Measurements from ENCODE around the gene CYP2D6. TPM values are rescaled to one million over a fixed set of nuclear protein-coding genes. Genes with fewer than 3 reads are reported as not detected.

CYP2D6 gene
- total and polyA plus RNA-seq, 2 of the 13 experiments (the other 11 are each of a cell fraction or from before 2014, with no cell fraction given): 1.0 to 3.7 TPM

DNA sequence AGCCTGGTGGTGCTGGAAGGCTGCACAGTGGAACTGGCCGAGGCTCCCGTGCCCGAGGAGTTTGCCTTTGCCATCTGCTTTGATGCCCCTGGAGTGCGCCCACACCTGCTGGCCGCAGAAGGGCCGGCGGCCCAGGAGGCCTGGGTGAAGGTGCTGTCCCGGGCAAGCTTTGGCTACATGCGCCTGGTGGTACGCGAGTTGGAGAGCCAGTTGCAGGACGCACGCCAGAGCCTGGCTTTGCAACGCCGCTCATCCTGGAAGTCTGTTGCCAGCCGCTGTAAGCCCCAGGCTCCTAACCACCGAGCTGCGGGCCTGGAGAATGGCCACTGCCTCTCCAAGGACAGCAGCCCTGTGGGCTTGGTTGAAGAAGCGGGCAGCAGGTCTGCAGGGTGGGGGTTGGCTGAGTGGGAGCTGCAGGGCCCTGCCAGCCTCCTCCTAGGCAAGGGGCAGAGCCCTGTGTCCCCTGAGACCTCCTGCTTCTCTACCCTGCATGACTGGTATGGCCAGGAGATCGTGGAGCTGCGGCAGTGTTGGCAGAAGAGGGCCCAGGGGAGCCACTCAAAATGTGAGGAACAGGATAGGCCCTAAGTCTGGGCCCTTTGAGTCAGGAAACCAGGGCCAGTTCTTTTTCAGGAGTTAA lies 53.0 kb downstream of the CYP2D6 start:
- Histone ChIP-seq H3K79me2 (ENCODE audit: insufficient read depth, low read length) (peaks cover 11% of the 10 kb centered on the region), H3K9ac (ENCODE audit: insufficient read depth, low read depth, low read length) (no peak overlapping the region; the same call in 1 of the 2 replicates), H3K9me3 (ENCODE audit: low read length) (no peaks in the 10 kb centered on the region), H3K27me3 (ENCODE audit: control insufficient read depth in 1 of 2, insufficient read depth in 2 of 2, low read length in 2 of 2) (no peaks in the 10 kb centered on the region; a peak in 2 of 5 replicates), H3K36me3 (replicated peaks in 1 of 2; ENCODE audit: control insufficient read depth in 1 of 2, insufficient read depth in 2 of 2, low read length in 2 of 2) (peaks cover 0 to 7% of the 10 kb centered on the region in 2 experiments; a peak in 1 of 5 replicates), H3K4me2 (ENCODE audit: low read depth, low read length) (no peak overlapping the region), H3K4me1 (ENCODE audit: insufficient read depth, low read length) (peaks cover 27% of the 10 kb centered on the region), H2AFZ (ENCODE audit: low read length) (no peak overlapping the region), H3K27ac (ENCODE audit: extremely low read length, insufficient read depth, low read length) (no peak overlapping the region), H3K4me3 (replicated peaks in 1 of 3; ENCODE audit: insufficient read depth in 1 of 3, low read depth in 2 of 3, low read length in 3 of 3) (no peak overlapping the region), H4K20me1 (ENCODE audit: insufficient read depth, low read length) (no peaks in the 10 kb centered on the region)
- intact Hi-C loops (cut with micrococcal nuclease; ENCODE audit: unreplicated experiment): no loop called here
- DNase-seq (ENCODE audit: low spot score) (no peak), FAIRE-seq (no peak), ATAC-seq (no peak)
- in situ Hi-C loops (cut with HindIII; ENCODE audit: extremely low pct_ligation_motif_present, low pct_unique_long_range_greater_than_20kb): no loop called here
- TF ChIP-seq RXRA (CRISPR knock-in tag; IDR thresholded peaks at IDR 0.05) (0 out of 2 replicates have a peak, but pooled peaks have one; percentile 22), POLR2G (IDR thresholded peaks at IDR 0.05; ENCODE audit: low read depth, low read length) (no peak)
- no CpG with 5 or more reads among the region's 21 CpGs for WGBS (ENCODE audit: low lambda C conversion rate)
- BruUV-seq (replicated peaks): no TSS peak
- ChIA-PET CTCF (ENCODE audit: low intra/inter-chr PET ratio, low total read pairs) (no interaction called here), POLR2A (interaction anchor here (1.7 to 3.8 kb wide), 2 partner anchors 12 to 13 kb away, joined by 5 to 89 read pairs; partner anchors contain the start of gene NDUFA6)

DNA sequence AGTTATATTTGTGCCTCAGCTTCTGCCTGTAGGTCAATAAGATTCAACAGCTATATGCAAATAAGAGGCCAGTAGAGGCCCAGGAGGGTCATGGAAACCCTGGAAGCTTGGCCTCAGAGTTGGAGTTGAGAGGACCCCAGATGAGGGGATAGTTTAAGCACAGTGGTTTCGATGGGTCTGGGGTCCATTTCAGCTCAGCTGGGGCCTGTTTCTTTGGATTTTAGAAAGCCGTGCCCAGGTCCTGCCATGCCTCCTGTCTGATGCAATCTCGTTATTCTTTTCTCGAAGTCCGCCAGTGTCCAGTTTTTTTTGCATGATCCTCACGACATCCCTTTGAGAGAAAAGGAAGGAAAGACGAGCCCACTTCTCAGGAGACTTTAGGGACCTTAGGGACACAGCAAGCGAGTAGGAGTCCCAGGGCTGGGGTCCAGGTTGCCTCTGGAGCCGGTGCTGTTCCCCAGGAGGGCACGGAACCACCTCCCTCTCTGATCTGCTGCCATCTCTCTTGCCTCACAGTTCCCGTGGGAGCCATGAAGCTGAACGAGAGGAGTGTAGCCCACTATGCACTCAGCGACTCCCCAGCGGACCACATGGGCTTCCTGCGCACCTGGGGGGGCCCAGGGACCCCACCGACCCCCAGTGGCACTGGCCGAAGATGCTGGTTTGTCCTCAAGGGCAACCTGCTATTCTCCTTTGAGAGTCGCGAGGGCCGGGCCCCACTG lies 53.7 kb downstream of the CYP2D6 start:
- Histone ChIP-seq H3K27ac (ENCODE audit: extremely low read length, insufficient read depth, low read length) (no peak overlapping the region), H3K27me3 (ENCODE audit: control insufficient read depth in 1 of 2, insufficient read depth in 2 of 2, low read length in 2 of 2) (no peaks in the 10 kb centered on the region; a peak in 2 of 5 replicates), H3K4me1 (ENCODE audit: insufficient read depth, low read length) (peaks cover 34% of the 10 kb centered on the region), H3K9me3 (ENCODE audit: low read length) (no peaks in the 10 kb centered on the region), H3K9ac (ENCODE audit: insufficient read depth, low read depth, low read length) (no peak overlapping the region), H3K79me2 (ENCODE audit: insufficient read depth, low read length) (peaks cover 11% of the 10 kb centered on the region), H2AFZ (ENCODE audit: low read length) (no peak overlapping the region), H4K20me1 (ENCODE audit: insufficient read depth, low read length) (no peaks in the 10 kb centered on the region), H3K4me2 (ENCODE audit: low read depth, low read length) (no peak overlapping the region), H3K4me3 (replicated peaks in 1 of 3; ENCODE audit: insufficient read depth in 1 of 3, low read depth in 2 of 3, low read length in 3 of 3) (no peak overlapping the region), H3K36me3 (replicated peaks in 1 of 2; ENCODE audit: control insufficient read depth in 1 of 2, insufficient read depth in 2 of 2, low read length in 2 of 2) (0 out of 5 replicates have a peak, but pooled peaks cover 0 to 3% of the 10 kb centered on the region in 2 experiments)
- 63% methylated on average over 9 of the region's 20 CpGs for WGBS (ENCODE audit: low lambda C conversion rate)
- in situ Hi-C loops (cut with HindIII; ENCODE audit: extremely low pct_ligation_motif_present, low pct_unique_long_range_greater_than_20kb): no loop called here
- intact Hi-C loops (cut with micrococcal nuclease; ENCODE audit: unreplicated experiment): no loop called here
- DNase-seq (ENCODE audit: low spot score) (no peak), ATAC-seq (no peak), FAIRE-seq (no peak)
- no TSS peak for BruUV-seq (replicated peaks)
- ChIA-PET POLR2A (interaction anchor here (2.1 kb wide), 1 partner anchor 14 kb away, joined by 12 read pairs; the partner anchor contains the start of gene NDUFA6), CTCF (ENCODE audit: low intra/inter-chr PET ratio, low total read pairs) (no interaction called here)
- no peak for TF ChIP-seq ZNF773 (CRISPR knock-in tag; IDR thresholded peaks at IDR 0.05; ENCODE audit: borderline replicate concordance)
- TF ChIP-seq KMT2B (CRISPR knock-in tag; IDR thresholded peaks at IDR 0.05): no peak
- TF ChIP-seq ZNF549 (CRISPR knock-in tag; IDR thresholded peaks at IDR 0.05): no peak
- TF ChIP-seq ZKSCAN8 (CRISPR knock-in tag; IDR thresholded peaks at IDR 0.05; ENCODE audit: borderline replicate concordance): no peak
- no peak for TF ChIP-seq EED (CRISPR knock-in tag; IDR thresholded peaks at IDR 0.05)
- TF ChIP-seq, protein P1, sequence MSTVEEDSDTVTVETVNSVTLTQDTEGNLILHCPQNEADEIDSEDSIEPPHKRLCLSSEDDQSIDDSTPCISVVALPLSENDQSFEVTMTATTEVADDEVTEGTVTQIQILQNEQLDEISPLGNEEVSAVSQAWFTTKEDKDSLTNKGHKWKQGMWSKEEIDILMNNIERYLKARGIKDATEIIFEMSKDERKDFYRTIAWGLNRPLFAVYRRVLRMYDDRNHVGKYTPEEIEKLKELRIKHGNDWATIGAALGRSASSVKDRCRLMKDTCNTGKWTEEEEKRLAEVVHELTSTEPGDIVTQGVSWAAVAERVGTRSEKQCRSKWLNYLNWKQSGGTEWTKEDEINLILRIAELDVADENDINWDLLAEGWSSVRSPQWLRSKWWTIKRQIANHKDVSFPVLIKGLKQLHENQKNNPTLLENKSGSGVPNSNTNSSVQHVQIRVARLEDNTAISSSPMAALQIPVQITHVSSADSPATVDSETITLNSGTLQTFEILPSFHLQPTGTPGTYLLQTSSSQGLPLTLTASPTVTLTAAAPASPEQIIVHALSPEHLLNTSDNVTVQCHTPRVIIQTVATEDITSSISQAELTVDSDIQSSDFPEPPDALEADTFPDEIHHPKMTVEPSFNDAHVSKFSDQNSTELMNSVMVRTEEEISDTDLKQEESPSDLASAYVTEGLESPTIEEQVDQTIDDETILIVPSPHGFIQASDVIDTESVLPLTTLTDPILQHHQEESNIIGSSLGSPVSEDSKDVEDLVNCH (CRISPR knock-in tag; IDR thresholded peaks at IDR 0.05): no peak
- TF ChIP-seq, protein P2, sequence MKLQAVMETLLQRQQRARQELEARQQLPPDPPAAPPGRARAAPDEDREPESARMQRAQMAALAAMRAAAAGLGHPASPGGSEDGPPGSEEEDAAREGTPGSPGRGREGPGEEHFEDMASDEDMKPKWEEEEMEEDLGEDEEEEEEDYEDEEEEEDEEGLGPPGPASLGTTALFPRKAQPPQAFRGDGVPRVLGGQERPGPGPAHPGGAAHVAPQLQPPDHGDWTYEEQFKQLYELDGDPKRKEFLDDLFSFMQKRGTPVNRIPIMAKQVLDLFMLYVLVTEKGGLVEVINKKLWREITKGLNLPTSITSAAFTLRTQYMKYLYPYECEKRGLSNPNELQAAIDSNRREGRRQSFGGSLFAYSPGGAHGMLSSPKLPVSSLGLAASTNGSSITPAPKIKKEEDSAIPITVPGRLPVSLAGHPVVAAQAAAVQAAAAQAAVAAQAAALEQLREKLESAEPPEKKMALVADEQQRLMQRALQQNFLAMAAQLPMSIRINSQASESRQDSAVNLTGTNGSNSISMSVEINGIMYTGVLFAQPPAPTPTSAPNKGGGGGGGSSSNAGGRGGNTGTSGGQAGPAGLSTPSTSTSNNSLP (IDR thresholded peaks at IDR 0.05; ENCODE audit: low read depth, low read length): no peak
- TF ChIP-seq, protein P3, sequence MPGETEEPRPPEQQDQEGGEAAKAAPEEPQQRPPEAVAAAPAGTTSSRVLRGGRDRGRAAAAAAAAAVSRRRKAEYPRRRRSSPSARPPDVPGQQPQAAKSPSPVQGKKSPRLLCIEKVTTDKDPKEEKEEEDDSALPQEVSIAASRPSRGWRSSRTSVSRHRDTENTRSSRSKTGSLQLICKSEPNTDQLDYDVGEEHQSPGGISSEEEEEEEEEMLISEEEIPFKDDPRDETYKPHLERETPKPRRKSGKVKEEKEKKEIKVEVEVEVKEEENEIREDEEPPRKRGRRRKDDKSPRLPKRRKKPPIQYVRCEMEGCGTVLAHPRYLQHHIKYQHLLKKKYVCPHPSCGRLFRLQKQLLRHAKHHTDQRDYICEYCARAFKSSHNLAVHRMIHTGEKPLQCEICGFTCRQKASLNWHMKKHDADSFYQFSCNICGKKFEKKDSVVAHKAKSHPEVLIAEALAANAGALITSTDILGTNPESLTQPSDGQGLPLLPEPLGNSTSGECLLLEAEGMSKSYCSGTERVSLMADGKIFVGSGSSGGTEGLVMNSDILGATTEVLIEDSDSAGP (CRISPR knock-in tag; IDR thresholded peaks at IDR 0.05; ENCODE audit: borderline replicate concordance): no peak

Measured in HepG2 (cell line).